Activated CD8-positive, alpha-beta T cell treated with anti-CD3 and anti-CD28 coated beads, Interleukin-2, amount 10 ng/mL, durations not matched to agents 7 days and 5 days (primary cell): Measurements from ENCODE around the gene DCTN5. TPM values are rescaled to one million over a fixed set of nuclear protein-coding genes. Genes with fewer than 3 reads are reported as not detected.

ENCODE experiments used
- ATAC-seq: fragments of 150-1000 bp; cut with Tn5 transposase; one replicate; pipeline ENCODE4 v1.10.0; 2021; ENCODE audit warnings: moderate library complexity
- CTCF ChIA-PET: fragments of 350-600 bp; sonication (Branson Sonifier 250); formaldehyde crosslinking; loops from one replicate; lab custom pipeline; 2021; ENCODE audit warnings: antibody characterized with exemption; lab: Charles Lee
- POLR2A ChIA-PET: fragments of 350-600 bp; sonication (Branson Sonifier 250); formaldehyde crosslinking; loops from one replicate; lab custom pipeline; 2021; ENCODE audit warnings: antibody characterized with exemption; lab: Charles Lee
- DNase-seq: peaks from one replicate; pipeline ENCODE4 v3.0.0-alpha.2; 2020
- H3K27ac Mint-ChIP-seq: one replicate; pipeline ENCODE4 v1.8.0; 2021; ENCODE audit warnings: mild to moderate bottlenecking, mixed read lengths
- H3K27me3 Mint-ChIP-seq: one replicate; pipeline ENCODE4 v1.8.0; 2021; ENCODE audit warnings: low read depth, mixed read lengths
- H3K36me3 Mint-ChIP-seq: one replicate; pipeline ENCODE4 v1.8.0; 2021; ENCODE audit warnings: low read depth, mixed read lengths
- H3K4me1 Mint-ChIP-seq: one replicate; pipeline ENCODE4 v1.8.0; 2021; ENCODE audit warnings: low read depth, mixed read lengths
- H3K4me3 Mint-ChIP-seq: one replicate; pipeline ENCODE4 v1.8.0; 2021; ENCODE audit warnings: mild to moderate bottlenecking, mixed read lengths
- H3K9me3 Mint-ChIP-seq: one replicate; pipeline ENCODE4 v1.8.0; 2022; ENCODE audit warnings: mixed read lengths; ENCODE audit not compliant: insufficient read depth
- total RNA-seq, 2 experiments: library from RNA; stranded (reverse); gene quantifications; one replicate each; pipeline ENCODE4 v1.2.3, GENCODE V29; 2021

DCTN5 gene
- total RNA-seq, 2 experiments from 2014 or later, result 71.9 to 72.6 TPM

- ChIA-PET POLR2A (interaction anchor here (0.6 to 1.3 kb wide), 2 partner anchors 12 to 219 kb away, joined by 3 read pairs; partner anchors contain the start of gene PLK1), CTCF (no interaction called here)
- H3K4me1 Mint-ChIP-seq, result peaks cover 22% of the 10 kb centered on the region
- ATAC-seq (no peak), DNase-seq (no peak)
- no peaks in the 10 kb centered on the region for H3K27me3 Mint-ChIP-seq
- H3K4me3 Mint-ChIP-seq, result no peak overlapping the region
- no peak overlapping the region for H3K27ac Mint-ChIP-seq
- H3K36me3 Mint-ChIP-seq, result peaks cover 79% of the 10 kb centered on the region
- H3K9me3 Mint-ChIP-seq, result no peaks in the 10 kb centered on the region
Measured at GRCh38 chr16:23666571-23667354, 25.5 kb downstream of the DCTN5 start.

DNA sequence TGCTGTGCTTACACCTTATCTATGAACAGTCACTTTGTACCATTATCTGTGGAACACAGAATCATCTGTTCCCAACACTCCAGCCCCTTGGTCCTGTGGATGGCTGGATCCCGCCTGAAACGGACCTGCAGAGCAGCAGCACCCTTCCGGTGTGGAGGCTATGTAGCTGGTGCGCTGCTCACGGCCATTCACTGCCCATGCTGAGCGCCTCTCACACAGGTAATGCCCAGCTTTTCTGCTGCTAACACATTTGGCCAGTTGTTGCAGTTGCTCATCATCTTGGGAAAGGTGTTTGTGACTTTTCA is 26.0 kb downstream of the DCTN5 start:
- Mint-ChIP-seq H3K36me3 (peaks cover 75% of the 10 kb centered on the region), H3K9me3 (no peaks in the 10 kb centered on the region), H3K27me3 (no peaks in the 10 kb centered on the region), H3K4me3 (no peak overlapping the region), H3K27ac (no peak overlapping the region), H3K4me1 (peaks cover 22% of the 10 kb centered on the region)
- ChIA-PET POLR2A (interaction anchor here (1.3 kb wide), 1 partner anchor 11 kb away, joined by 3 read pairs; the partner anchor contains the start of gene PLK1), CTCF (no interaction called here)
- no peak for DNase-seq
- ATAC-seq, result no peak

GRCh38 chr16:23668225-23668624 is 27.0 kb downstream of the DCTN5 start:
- H3K27ac Mint-ChIP-seq, result no peak overlapping the region
- no peaks in the 10 kb centered on the region for H3K9me3 Mint-ChIP-seq
- ATAC-seq, result no peak
- DNase-seq, result no peak
- H3K4me1 Mint-ChIP-seq, result peaks cover 22% of the 10 kb centered on the region
- ChIA-PET CTCF (no interaction called here), POLR2A (interaction anchor here (1.1 to 2.6 kb wide), 3 partner anchors 10 to 35 kb away, joined by 3 to 11 read pairs (median 4); partner anchors contain the start of gene PLK1)
- H3K4me3 Mint-ChIP-seq, result no peak overlapping the region
- H3K36me3 Mint-ChIP-seq, result peaks cover 67% of the 10 kb centered on the region
- no peaks in the 10 kb centered on the region for H3K27me3 Mint-ChIP-seq

GRCh38 chr16:23668873-23669272 is 27.6 kb downstream of the DCTN5 start:
- POLR2A ChIA-PET, result interaction anchor here (1.1 to 2.6 kb wide), 3 partner anchors 10 to 36 kb away, joined by 3 to 11 read pairs (median 4); partner anchors contain the start of gene PLK1
- peaks cover 66% of the 10 kb centered on the region for H3K36me3 Mint-ChIP-seq
- no peak overlapping the region for H3K27ac Mint-ChIP-seq
- DNase-seq (no peak), ATAC-seq (no peak)
- CTCF ChIA-PET, result interaction anchor here (1.5 kb wide), 1 partner anchor 9 kb away, joined by 5 read pairs; no protein-coding TSS in a partner anchor
- no peak overlapping the region for H3K4me3 Mint-ChIP-seq
- peaks cover 22% of the 10 kb centered on the region for H3K4me1 Mint-ChIP-seq
- no peaks in the 10 kb centered on the region for H3K27me3 Mint-ChIP-seq
- H3K9me3 Mint-ChIP-seq, result no peaks in the 10 kb centered on the region

DNA sequence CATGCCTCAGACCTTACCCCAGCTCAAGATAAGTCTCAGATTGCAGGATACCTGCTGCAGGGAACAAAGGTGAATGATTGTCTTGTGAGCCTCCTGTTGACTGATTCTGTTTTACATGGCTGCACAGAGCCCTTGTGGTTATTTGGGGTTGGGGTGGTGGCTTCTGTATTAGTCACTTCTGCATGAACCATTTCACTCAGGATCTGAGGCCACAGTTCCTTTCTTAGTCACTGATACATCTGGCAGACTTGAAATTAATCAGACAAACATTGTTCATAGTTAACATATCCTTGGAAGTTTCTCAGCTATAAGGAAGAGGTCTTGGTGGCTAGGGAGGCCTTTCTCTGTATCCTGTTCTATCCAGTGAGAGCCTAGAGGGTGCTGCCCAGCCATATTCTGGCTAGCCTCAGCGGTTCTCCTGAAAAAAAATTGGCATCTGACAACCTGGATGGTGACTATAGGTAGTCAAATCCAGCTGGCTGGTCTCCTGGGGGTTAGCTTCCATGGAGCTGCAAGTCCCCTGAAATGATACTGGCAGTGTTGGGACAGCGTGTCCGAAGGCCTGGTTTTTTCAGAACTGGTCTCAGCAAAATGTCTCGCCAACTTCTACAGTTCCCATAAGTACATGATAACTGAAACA is 29.0 kb downstream of the DCTN5 start:
- POLR2A ChIA-PET, result interaction anchor here (1.6 to 2.6 kb wide), 2 partner anchors 9 to 12 kb away, joined by 4 to 11 read pairs; partner anchors contain the start of gene PLK1
- no peaks in the 10 kb centered on the region for H3K27me3 Mint-ChIP-seq
- H3K36me3 Mint-ChIP-seq, result peaks cover 62% of the 10 kb centered on the region
- H3K27ac Mint-ChIP-seq, result peak overlapping the region; percentile 47
- DNase-seq (peak; percentile 79), ATAC-seq (peak; percentile 93)
- no peak overlapping the region for H3K4me3 Mint-ChIP-seq
- no peaks in the 10 kb centered on the region for H3K9me3 Mint-ChIP-seq
- peaks cover 22% of the 10 kb centered on the region for H3K4me1 Mint-ChIP-seq
- CTCF ChIA-PET, result interaction anchor here (0.7 to 1.5 kb wide), 3 partner anchors 11 to 447 kb away, joined by 3 to 5 read pairs (median 3); no protein-coding TSS in a partner anchor

- no peaks in the 10 kb centered on the region for H3K9me3 Mint-ChIP-seq
- no peak overlapping the region for H3K27ac Mint-ChIP-seq
- ATAC-seq (no peak), DNase-seq (no peak)
- no peaks in the 10 kb centered on the region for H3K27me3 Mint-ChIP-seq
- no peak overlapping the region for H3K4me3 Mint-ChIP-seq
- ChIA-PET POLR2A (no interaction called here), CTCF (interaction anchor here (0.6 to 1.2 kb wide), 2 partner anchors 22 to 77 kb away, joined by 3 to 4 read pairs; no protein-coding TSS in a partner anchor)
- H3K4me1 Mint-ChIP-seq, result peaks cover 26% of the 10 kb centered on the region
- H3K36me3 Mint-ChIP-seq, result peaks cover 36% of the 10 kb centered on the region
Measured at GRCh38 chr16:23673971-23674614, 32.8 kb downstream of the DCTN5 start.

DNA sequence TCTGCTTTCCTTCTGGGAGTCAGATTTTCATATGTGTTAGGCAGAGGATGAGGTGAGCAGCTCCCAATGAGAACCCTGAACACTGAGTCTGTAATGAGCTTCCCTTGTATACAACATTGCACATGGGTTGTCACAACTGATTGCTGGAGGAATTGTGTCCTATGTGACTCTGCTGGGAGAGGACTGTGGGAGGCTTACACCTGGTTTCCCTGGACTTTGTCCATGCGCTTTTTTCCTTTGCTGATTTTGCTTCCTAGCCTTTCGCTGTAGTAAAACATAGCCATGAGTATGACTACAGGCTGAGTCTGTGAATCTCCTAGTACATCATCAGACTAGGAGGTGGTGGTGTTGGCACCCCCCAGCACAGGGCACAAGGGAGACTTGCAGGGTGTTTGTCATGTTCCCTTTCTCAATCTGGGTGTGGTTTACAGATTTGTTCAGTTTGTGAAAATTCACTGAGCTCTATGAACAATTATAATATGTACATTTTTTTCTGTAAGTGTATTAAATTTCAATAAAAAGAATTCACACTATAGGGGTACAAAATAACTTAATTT is 35.7 kb downstream of the DCTN5 start:
- H3K4me1 Mint-ChIP-seq, result peaks cover 32% of the 10 kb centered on the region
- ChIA-PET CTCF (interaction anchor here (1.1 kb wide), 1 partner anchor 11 kb away, joined by 3 read pairs; no protein-coding TSS in a partner anchor), POLR2A (interaction anchor here (0.9 to 1.7 kb wide), 2 partner anchors 12 to 14 kb away, joined by 3 to 6 read pairs; no protein-coding TSS in a partner anchor)
- H3K4me3 Mint-ChIP-seq, result no peak overlapping the region
- H3K27ac Mint-ChIP-seq, result peak overlapping the region; percentile 23
- peaks cover 46% of the 10 kb centered on the region for H3K36me3 Mint-ChIP-seq
- no peaks in the 10 kb centered on the region for H3K27me3 Mint-ChIP-seq
- H3K9me3 Mint-ChIP-seq, result no peaks in the 10 kb centered on the region
- no peak for DNase-seq
- no peak for ATAC-seq

DNA sequence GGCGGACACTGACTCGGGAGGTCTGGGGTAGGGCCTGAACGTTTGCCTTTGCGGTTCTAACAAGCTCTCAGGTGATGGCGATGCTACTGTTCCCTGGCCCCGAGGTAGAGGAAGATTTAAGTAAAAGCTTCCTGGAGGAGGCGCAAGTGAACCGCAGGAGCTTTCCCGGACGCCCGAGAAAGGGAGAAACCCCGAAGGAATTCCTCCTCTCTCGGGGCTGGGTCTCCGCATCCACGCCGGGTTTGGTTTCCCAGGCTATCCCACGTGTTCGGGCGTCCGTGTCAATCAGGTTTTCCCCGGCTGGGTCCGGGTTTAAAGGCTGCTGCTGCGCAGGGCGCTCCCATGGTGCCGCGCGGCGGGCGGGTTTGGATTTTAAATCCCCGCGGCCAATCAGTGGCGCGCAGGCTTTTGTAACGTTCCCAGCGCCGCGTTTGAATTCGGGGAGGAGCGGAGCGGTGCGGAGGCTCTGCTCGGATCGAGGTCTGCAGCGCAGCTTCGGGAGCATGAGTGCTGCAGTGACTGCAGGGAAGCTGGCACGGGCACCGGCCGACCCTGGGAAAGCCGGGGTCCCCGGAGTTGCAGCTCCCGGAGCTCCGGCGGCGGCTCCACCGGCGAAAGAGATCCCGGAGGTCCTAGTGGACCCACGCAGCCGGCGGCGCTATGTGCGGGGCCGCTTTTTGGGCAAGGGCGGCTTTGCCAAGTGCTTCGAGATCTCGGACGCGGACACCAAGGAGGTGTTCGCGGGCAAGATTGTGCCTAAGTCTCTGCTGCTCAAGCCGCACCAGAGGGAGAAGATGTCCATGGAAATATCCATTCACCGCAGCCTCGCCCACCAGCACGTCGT is 37.4 kb downstream of the DCTN5 start, which contains the start of gene PLK1:
Gene PLK1, plus strand, starts transcription at position 460 of the 844 bp plus-strand sequence. Its CDS starts 44 bp downstream, at position 504.
- no peaks in the 10 kb centered on the region for H3K9me3 Mint-ChIP-seq
- DNase-seq (peak; percentile 93), ATAC-seq (peak; percentile 99)
- POLR2A ChIA-PET, result interaction anchor here (0.6 to 2.6 kb wide), 7 partner anchors 9 to 1831 kb away, joined by 3 to 11 read pairs (median 4); no protein-coding TSS in a partner anchor
- peaks cover 38% of the 10 kb centered on the region for H3K4me1 Mint-ChIP-seq
- H3K27me3 Mint-ChIP-seq, result no peaks in the 10 kb centered on the region
- H3K36me3 Mint-ChIP-seq, result peaks cover 57% of the 10 kb centered on the region
- H3K27ac Mint-ChIP-seq, result peak within 1 kb of the TSS; percentile 85
- peak within 1 kb of the TSS; percentile 96 for H3K4me3 Mint-ChIP-seq
- CTCF ChIA-PET, result interaction anchor here (1.1 to 1.6 kb wide), 3 partner anchors 13 to 826 kb away, joined by 3 to 4 read pairs (median 4); no protein-coding TSS in a partner anchor

- Mint-ChIP-seq H3K27me3 (no peaks in the 10 kb centered on the region), H3K9me3 (no peaks in the 10 kb centered on the region), H3K27ac (peak overlapping the region; percentile 84), H3K36me3 (peaks cover 61% of the 10 kb centered on the region), H3K4me3 (peak overlapping the region; percentile 96), H3K4me1 (peaks cover 42% of the 10 kb centered on the region)
- ATAC-seq, result peak; percentile 11
- peak; percentile 41 for DNase-seq
- CTCF ChIA-PET, result interaction anchor here (1.1 to 1.6 kb wide), 2 partner anchors 14 to 39 kb away, joined by 3 to 4 read pairs; no protein-coding TSS in a partner anchor
- POLR2A ChIA-PET, result interaction anchor here (0.7 to 2.6 kb wide), 5 partner anchors 10 to 122 kb away, joined by 3 to 11 read pairs (median 3); partner anchors contain the start of genes EARS2 and UBFD1
Measured at GRCh38 chr16:23679274-23679985, 38.2 kb downstream of the DCTN5 start.

- Mint-ChIP-seq H3K27me3 (no peaks in the 10 kb centered on the region), H3K27ac (peak overlapping the region; percentile 84), H3K36me3 (peaks cover 61% of the 10 kb centered on the region), H3K9me3 (no peaks in the 10 kb centered on the region), H3K4me3 (peak overlapping the region; percentile 96), H3K4me1 (peaks cover 42% of the 10 kb centered on the region)
- no peak for ATAC-seq
- ChIA-PET POLR2A (interaction anchor here (0.7 to 2.6 kb wide), 5 partner anchors 9 to 123 kb away, joined by 3 to 11 read pairs (median 3); partner anchors contain the start of genes DCTN5, EARS2, PALB2 and UBFD1), CTCF (interaction anchor here (1.1 to 1.6 kb wide), 2 partner anchors 14 to 40 kb away, joined by 3 to 4 read pairs; no protein-coding TSS in a partner anchor)
- no peak for DNase-seq
Measured at GRCh38 chr16:23679986-23680336, 38.7 kb downstream of the DCTN5 start.
